HEK293 (cell line): ENCODE measurements around the gene TAMALIN.
A peak's percentile ranks its signal among the peaks of the same experiment; 100 is the strongest.

Experiments used
- CTCF ChIA-PET: fragments of 350-600 bp; formaldehyde crosslinking; extraction: SDS; loops from one replicate; lab custom pipeline; 2021; ENCODE audit warnings: antibody characterized with exemption; lab: Yijun Ruan, JAX
- POLR2A ChIA-PET: fragments of 300-600 bp; formaldehyde crosslinking; extraction: SDS; loops from one replicate; lab custom pipeline; 2020; ENCODE audit warnings: antibody characterized with exemption, inconsistent platforms; lab: Yijun Ruan, JAX
- H3K27ac ChIP-seq: fragments of 200-500 bp; sonication (Bioruptor generic); 2 replicates; pipeline ENCODE4 v1.5.1; 2014; ENCODE audit warnings: low read depth, low read length, control low read depth, inconsistent platforms; ENCODE audit errors: extremely low read depth
- H3K36me3 ChIP-seq, 2 experiments: fragments of 200-500 bp in 1 of 2; sonication (Bioruptor generic) in 1 of 2; 1 replicate in 1 of 2; 2 replicates in 1 of 2; pipeline ENCODE4 v1.5.1; 2014 to 2017; ENCODE audit warnings: inconsistent platforms in 2 of 2, low read length in 2 of 2; ENCODE audit not compliant: control insufficient read depth in 2 of 2, insufficient read depth in 1 of 2
- H3K4me1 ChIP-seq: fragments of 200-500 bp; sonication (Bioruptor generic); 2 replicates; pipeline ENCODE4 v1.5.1; 2014; ENCODE audit warnings: mild to moderate bottlenecking, low read length, inconsistent platforms; ENCODE audit not compliant: control insufficient read depth, insufficient read depth
- H3K4me3 ChIP-seq: 2 replicates; pipeline ENCODE4 v1.5.1; 2011; ENCODE audit warnings: low read depth, mild to moderate bottlenecking, control low read depth, low read length, moderate library complexity
- H3K9me3 ChIP-seq: fragments of 200-500 bp; sonication (Bioruptor generic); 2 replicates; pipeline ENCODE4 v1.5.1; 2014; ENCODE audit warnings: low read depth, low read length, inconsistent platforms; ENCODE audit not compliant: control insufficient read depth, insufficient read depth
- GLIS2 ChIP-seq: fragments of 450-650 bp; formaldehyde crosslinking; IDR thresholded peaks from 2 replicates; pipeline ENCODE4 v1.5.1; 2016; ENCODE audit warnings: missing biosample characterization, missing genetic modification characterization
- HOXA7 ChIP-seq: sonication (generic); formaldehyde crosslinking; IDR thresholded peaks from 2 replicates; pipeline ENCODE4 v1.8.1; 2022; ENCODE audit warnings: missing genetic modification reagents, borderline replicate concordance
- KLF10 ChIP-seq: fragments of 450-650 bp; IDR thresholded peaks from 2 replicates; pipeline ENCODE4 v1.5.1; 2018; ENCODE audit warnings: missing biosample characterization, mild to moderate bottlenecking, missing genetic modification characterization
- KLF16 ChIP-seq: fragments of 450-650 bp; formaldehyde crosslinking; IDR thresholded peaks from 2 replicates; pipeline ENCODE4 v1.5.1; 2017; ENCODE audit warnings: missing biosample characterization, missing genetic modification characterization
- KLF7 ChIP-seq: fragments of 450-650 bp; formaldehyde crosslinking; IDR thresholded peaks from 2 replicates; pipeline ENCODE4 v1.5.1; 2016; ENCODE audit warnings: missing biosample characterization, missing genetic modification characterization, borderline replicate concordance
- KLF9 ChIP-seq: fragments of 450-650 bp; formaldehyde crosslinking; IDR thresholded peaks from 2 replicates; pipeline ENCODE4 v1.5.1; 2016; ENCODE audit warnings: missing biosample characterization, missing genetic modification characterization, low read depth
- SP3 ChIP-seq: fragments of 450-650 bp; formaldehyde crosslinking; IDR thresholded peaks from 2 replicates; pipeline ENCODE4 v1.5.1; 2016; ENCODE audit warnings: missing biosample characterization, missing genetic modification characterization
- WT1 ChIP-seq: fragments of 450-650 bp; formaldehyde crosslinking; IDR thresholded peaks from 2 replicates; pipeline ENCODE4 v1.5.1; 2016; ENCODE audit warnings: missing biosample characterization, missing genetic modification characterization
- YY2 ChIP-seq: fragments of 450-650 bp; formaldehyde crosslinking; IDR thresholded peaks from 2 replicates; pipeline ENCODE4 v1.5.1; 2016; ENCODE audit warnings: missing biosample characterization, missing genetic modification characterization
- ZIC2 ChIP-seq: fragments of 450-650 bp; formaldehyde crosslinking; IDR thresholded peaks from 2 replicates; pipeline ENCODE4 v1.5.1; 2016; ENCODE audit warnings: missing biosample characterization, missing genetic modification characterization
- ZNF10 ChIP-seq: fragments of 450-650 bp; formaldehyde crosslinking; IDR thresholded peaks from 2 replicates; pipeline ENCODE4 v1.5.1; 2017; ENCODE audit warnings: missing biosample characterization, missing genetic modification characterization
- ZNF350 ChIP-seq: fragments of 450-650 bp; formaldehyde crosslinking; IDR thresholded peaks from 2 replicates; pipeline ENCODE4 v1.5.0; 2017; ENCODE audit warnings: missing biosample characterization, mild to moderate bottlenecking, missing genetic modification characterization
- ZNF433 ChIP-seq: fragments of 450-650 bp; formaldehyde crosslinking; IDR thresholded peaks from 2 replicates; pipeline ENCODE4 v1.5.1; 2016; ENCODE audit warnings: missing biosample characterization, missing genetic modification characterization, low read depth
- ZNF548 ChIP-seq: fragments of 450-650 bp; formaldehyde crosslinking; IDR thresholded peaks from 2 replicates; pipeline ENCODE4 v1.5.1; 2016; ENCODE audit warnings: missing biosample characterization, missing genetic modification characterization
- ZNF561 ChIP-seq: fragments of 450-650 bp; IDR thresholded peaks from 2 replicates; pipeline ENCODE4 v1.5.1; 2018; ENCODE audit warnings: missing biosample characterization, missing genetic modification characterization, borderline replicate concordance
- ZNF76 ChIP-seq: fragments of 450-650 bp; formaldehyde crosslinking; IDR thresholded peaks from 2 replicates; pipeline ENCODE4; 2016; ENCODE audit warnings: low read depth, missing biosample characterization, missing genetic modification characterization, borderline replicate concordance
- ZNF777 ChIP-seq: fragments of 450-650 bp; formaldehyde crosslinking; IDR thresholded peaks from 2 replicates; pipeline ENCODE4 v1.5.1; 2017; ENCODE audit warnings: missing biosample characterization, missing genetic modification characterization, borderline replicate concordance
- TF ChIP-seq, protein P1 (sequence below): fragments of 450-650 bp; formaldehyde crosslinking; IDR thresholded peaks from 2 replicates; pipeline ENCODE4 v1.5.1; 2017; ENCODE audit warnings: missing biosample characterization, missing genetic modification characterization
- TF ChIP-seq, protein P2 (sequence below): fragments of 450-650 bp; formaldehyde crosslinking; conservative IDR thresholded peaks from 2 replicates; pipeline ENCODE4 v1.5.1; 2016; ENCODE audit warnings: low read depth, missing biosample characterization, missing genetic modification characterization
- TF ChIP-seq, protein P3 (sequence below): fragments of 450-650 bp; formaldehyde crosslinking; IDR thresholded peaks from 2 replicates; pipeline ENCODE4 v1.5.1; 2016; ENCODE audit warnings: missing biosample characterization, missing genetic modification characterization
- TF ChIP-seq, protein P4 (sequence below): fragments of 450-650 bp; formaldehyde crosslinking; IDR thresholded peaks from 2 replicates; pipeline ENCODE4 v1.5.1; 2016; ENCODE audit warnings: missing biosample characterization, missing genetic modification characterization
- TF ChIP-seq, protein P5 (sequence below): fragments of 450-650 bp; formaldehyde crosslinking; IDR thresholded peaks from 2 replicates; pipeline ENCODE4; 2016; ENCODE audit warnings: missing biosample characterization, missing genetic modification characterization
- TF ChIP-seq, protein P6 (sequence below): fragments of 450-650 bp; formaldehyde crosslinking; IDR thresholded peaks from 2 replicates; pipeline ENCODE4 v1.5.1; 2016; ENCODE audit warnings: missing biosample characterization, missing genetic modification characterization

TAMALIN gene

DNA sequence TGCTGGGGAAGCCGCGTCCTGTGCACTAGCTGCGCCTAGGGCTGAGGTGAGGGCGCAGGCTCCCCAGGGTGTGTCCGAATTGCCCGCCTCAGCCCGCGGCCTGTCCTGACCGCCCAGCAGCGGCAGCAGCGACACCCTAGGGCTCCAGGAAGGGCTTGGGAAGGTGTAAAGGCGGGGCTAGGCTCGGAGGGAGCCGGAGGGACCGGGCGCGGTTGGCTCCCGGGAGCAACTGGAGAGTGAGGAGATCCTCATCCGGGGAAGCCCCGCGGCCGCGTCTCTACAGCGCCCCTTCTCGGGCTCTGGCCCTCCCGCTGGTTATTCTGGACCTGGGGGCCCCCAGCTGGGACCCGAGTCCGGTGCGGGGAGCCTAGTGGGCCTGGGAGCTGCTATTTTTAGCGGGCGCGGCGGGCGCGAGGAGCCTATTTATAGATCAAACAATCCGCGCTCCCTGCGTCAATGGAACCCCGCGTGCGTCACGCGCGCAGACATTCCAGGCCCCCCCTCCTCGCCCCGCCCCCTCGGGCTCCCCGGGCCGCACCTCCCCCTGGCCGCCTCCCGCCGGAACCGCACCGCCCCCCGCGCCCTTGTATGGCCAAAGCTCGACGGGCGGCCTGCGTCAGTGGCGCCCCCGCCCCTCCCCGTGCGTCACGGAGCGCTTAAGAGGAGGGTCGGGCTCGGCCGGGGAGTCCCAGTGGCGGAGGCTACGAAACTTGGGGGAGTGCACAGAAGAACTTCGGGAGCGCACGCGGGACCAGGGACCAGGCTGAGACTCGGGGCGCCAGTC, 44.2 kb downstream of the TAMALIN start, which contains the start of gene NR4A1:
Gene NR4A1 (plus strand): TSS at position 685 of the 784 bp plus-strand sequence. CDS start 2,887 bp downstream, outside the sequence.
- ChIA-PET POLR2A (interaction anchor here (1.7 to 2.3 kb wide), 3 partner anchors 18 to 25 kb away, joined by 8 to 11 read pairs (median 8); partner anchors contain the start of gene ATG101), CTCF (interaction anchor here (0.6 to 1.7 kb wide), 12 partner anchors 10 to 1552 kb away, joined by 3 to 11 read pairs (median 3); no protein-coding TSS in a partner anchor)
- H3K27ac ChIP-seq = peak within 1 kb of the TSS; percentile 30
- TF ChIP-seq KLF16 (tag by site-specific recombination) (peak; percentile 53; the same call in 1 of the 2 replicates), KLF10 (peak; percentile 92), WT1 (tag by site-specific recombination) (peak; percentile 56), HOXA7 (CRISPR knock-in tag) (no peak), ZNF76 (tag by site-specific recombination) (peak; percentile 34; the same call in 1 of the 2 replicates), ZIC2 (tag by site-specific recombination) (peak; percentile 92), KLF7 (tag by site-specific recombination) (peak; percentile 62; the same call in 1 of the 2 replicates), GLIS2 (tag by site-specific recombination) (peak; percentile 94), ZNF548 (tag by site-specific recombination) (no peak), KLF9 (tag by site-specific recombination) (peak; percentile 84), SP3 (tag by site-specific recombination) (peak; percentile 70), ZNF433 (tag by site-specific recombination) (no peak), ZNF561 (tag by site-specific recombination) (peak; percentile 74; the same call in 1 of the 2 replicates), YY2 (no peak), ZNF350 (tag by site-specific recombination) (no peak), ZNF10 (tag by site-specific recombination) (peak; percentile 98), ZNF777 (tag by site-specific recombination) (peak; percentile 45; the same call in 1 of the 2 replicates)
- TF ChIP-seq, protein P1, sequence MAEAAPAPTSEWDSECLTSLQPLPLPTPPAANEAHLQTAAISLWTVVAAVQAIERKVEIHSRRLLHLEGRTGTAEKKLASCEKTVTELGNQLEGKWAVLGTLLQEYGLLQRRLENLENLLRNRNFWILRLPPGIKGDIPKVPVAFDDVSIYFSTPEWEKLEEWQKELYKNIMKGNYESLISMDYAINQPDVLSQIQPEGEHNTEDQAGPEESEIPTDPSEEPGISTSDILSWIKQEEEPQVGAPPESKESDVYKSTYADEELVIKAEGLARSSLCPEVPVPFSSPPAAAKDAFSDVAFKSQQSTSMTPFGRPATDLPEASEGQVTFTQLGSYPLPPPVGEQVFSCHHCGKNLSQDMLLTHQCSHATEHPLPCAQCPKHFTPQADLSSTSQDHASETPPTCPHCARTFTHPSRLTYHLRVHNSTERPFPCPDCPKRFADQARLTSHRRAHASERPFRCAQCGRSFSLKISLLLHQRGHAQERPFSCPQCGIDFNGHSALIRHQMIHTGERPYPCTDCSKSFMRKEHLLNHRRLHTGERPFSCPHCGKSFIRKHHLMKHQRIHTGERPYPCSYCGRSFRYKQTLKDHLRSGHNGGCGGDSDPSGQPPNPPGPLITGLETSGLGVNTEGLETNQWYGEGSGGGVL (tag by site-specific recombination) = peak; percentile 91
- TF ChIP-seq, protein P2, sequence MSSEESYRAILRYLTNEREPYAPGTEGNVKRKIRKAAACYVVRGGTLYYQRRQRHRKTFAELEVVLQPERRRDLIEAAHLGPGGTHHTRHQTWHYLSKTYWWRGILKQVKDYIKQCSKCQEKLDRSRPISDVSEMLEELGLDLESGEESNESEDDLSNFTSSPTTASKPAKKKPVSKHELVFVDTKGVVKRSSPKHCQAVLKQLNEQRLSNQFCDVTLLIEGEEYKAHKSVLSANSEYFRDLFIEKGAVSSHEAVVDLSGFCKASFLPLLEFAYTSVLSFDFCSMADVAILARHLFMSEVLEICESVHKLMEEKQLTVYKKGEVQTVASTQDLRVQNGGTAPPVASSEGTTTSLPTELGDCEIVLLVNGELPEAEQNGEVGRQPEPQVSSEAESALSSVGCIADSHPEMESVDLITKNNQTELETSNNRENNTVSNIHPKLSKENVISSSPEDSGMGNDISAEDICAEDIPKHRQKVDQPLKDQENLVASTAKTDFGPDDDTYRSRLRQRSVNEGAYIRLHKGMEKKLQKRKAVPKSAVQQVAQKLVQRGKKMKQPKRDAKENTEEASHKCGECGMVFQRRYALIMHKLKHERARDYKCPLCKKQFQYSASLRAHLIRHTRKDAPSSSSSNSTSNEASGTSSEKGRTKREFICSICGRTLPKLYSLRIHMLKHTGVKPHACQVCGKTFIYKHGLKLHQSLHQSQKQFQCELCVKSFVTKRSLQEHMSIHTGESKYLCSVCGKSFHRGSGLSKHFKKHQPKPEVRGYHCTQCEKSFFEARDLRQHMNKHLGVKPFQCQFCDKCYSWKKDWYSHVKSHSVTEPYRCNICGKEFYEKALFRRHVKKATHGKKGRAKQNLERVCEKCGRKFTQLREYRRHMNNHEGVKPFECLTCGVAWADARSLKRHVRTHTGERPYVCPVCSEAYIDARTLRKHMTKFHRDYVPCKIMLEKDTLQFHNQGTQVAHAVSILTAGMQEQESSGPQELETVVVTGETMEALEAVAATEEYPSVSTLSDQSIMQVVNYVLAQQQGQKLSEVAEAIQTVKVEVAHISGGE (tag by site-specific recombination) = no peak
- TF ChIP-seq, protein P3, sequence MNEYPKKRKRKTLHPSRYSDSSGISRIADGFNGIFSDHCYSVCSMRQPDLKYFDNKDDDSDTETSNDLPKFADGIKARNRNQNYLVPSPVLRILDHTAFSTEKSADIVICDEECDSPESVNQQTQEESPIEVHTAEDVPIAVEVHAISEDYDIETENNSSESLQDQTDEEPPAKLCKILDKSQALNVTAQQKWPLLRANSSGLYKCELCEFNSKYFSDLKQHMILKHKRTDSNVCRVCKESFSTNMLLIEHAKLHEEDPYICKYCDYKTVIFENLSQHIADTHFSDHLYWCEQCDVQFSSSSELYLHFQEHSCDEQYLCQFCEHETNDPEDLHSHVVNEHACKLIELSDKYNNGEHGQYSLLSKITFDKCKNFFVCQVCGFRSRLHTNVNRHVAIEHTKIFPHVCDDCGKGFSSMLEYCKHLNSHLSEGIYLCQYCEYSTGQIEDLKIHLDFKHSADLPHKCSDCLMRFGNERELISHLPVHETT = peak; percentile 28; the same call in 1 of the 2 replicates
- TF ChIP-seq, protein P4, sequence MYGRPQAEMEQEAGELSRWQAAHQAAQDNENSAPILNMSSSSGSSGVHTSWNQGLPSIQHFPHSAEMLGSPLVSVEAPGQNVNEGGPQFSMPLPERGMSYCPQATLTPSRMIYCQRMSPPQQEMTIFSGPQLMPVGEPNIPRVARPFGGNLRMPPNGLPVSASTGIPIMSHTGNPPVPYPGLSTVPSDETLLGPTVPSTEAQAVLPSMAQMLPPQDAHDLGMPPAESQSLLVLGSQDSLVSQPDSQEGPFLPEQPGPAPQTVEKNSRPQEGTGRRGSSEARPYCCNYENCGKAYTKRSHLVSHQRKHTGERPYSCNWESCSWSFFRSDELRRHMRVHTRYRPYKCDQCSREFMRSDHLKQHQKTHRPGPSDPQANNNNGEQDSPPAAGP = peak; percentile 78
- TF ChIP-seq, protein P5, sequence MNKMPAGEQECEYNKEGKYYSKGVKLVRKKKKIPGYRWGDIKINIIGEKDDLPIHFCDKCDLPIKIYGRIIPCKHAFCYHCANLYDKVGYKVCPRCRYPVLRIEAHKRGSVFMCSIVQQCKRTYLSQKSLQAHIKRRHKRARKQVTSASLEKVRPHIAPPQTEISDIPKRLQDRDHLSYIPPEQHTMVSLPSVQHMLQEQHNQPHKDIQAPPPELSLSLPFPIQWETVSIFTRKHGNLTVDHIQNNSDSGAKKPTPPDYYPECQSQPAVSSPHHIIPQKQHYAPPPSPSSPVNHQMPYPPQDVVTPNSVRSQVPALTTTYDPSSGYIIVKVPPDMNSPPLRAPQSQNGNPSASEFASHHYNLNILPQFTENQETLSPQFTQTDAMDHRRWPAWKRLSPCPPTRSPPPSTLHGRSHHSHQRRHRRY (tag by site-specific recombination) = no peak
- TF ChIP-seq, protein P6, sequence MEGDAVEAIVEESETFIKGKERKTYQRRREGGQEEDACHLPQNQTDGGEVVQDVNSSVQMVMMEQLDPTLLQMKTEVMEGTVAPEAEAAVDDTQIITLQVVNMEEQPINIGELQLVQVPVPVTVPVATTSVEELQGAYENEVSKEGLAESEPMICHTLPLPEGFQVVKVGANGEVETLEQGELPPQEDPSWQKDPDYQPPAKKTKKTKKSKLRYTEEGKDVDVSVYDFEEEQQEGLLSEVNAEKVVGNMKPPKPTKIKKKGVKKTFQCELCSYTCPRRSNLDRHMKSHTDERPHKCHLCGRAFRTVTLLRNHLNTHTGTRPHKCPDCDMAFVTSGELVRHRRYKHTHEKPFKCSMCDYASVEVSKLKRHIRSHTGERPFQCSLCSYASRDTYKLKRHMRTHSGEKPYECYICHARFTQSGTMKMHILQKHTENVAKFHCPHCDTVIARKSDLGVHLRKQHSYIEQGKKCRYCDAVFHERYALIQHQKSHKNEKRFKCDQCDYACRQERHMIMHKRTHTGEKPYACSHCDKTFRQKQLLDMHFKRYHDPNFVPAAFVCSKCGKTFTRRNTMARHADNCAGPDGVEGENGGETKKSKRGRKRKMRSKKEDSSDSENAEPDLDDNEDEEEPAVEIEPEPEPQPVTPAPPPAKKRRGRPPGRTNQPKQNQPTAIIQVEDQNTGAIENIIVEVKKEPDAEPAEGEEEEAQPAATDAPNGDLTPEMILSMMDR = peak; percentile 84

More for the DNA sequence above, 44.2 kb downstream of the TAMALIN start, which contains the start of gene NR4A1:
- Histone ChIP-seq H3K36me3 (peaks cover 0 to 11% of the 10 kb centered on the region in 2 experiments; a peak in 1 of 3 replicates), H3K9me3 (no peaks in the 10 kb centered on the region), H3K4me3 (peak within 1 kb of the TSS; percentile 43), H3K4me1 (peaks cover 11% of the 10 kb centered on the region; the same call in 1 of the 2 replicates)
